Smooth muscle cell (in vitro differentiated cells): ENCODE data around the gene ASPSCR1. TPM values are rescaled to one million over a fixed set of nuclear protein-coding genes. Genes with fewer than 3 reads are reported as not detected.

Experiments
- DNase-seq: peaks from one replicate; lab custom pipeline; 2025; ENCODE audit not compliant: unreplicated experiment; lab: John Stamatoyannopoulos, UW
- H2AFZ ChIP-seq: fragments of 200-600 bp; sonication (generic); 2 replicates; pipeline ENCODE4 v1.6.0; 2016; ENCODE audit warnings: antibody characterized with exemption, low read depth, mild to moderate bottlenecking
- H3F3A ChIP-seq: fragments of 200-600 bp; sonication (generic); 2 replicates; pipeline ENCODE4 v1.6.0; 2017; ENCODE audit warnings: antibody characterized with exemption, low read depth
- H3K27ac ChIP-seq: fragments of 200-600 bp; sonication (generic); 2 replicates; pipeline ENCODE4 v1.5.1; 2016; ENCODE audit warnings: low read depth, mild to moderate bottlenecking
- H3K27me3 ChIP-seq: fragments of 200-600 bp; sonication (generic); 2 replicates; pipeline ENCODE4 v1.6.1; 2016; ENCODE audit warnings: low read depth, mild to moderate bottlenecking
- H3K36me3 ChIP-seq: fragments of 200-600 bp; sonication (generic); 2 replicates; pipeline ENCODE4 v1.5.1; 2016; ENCODE audit warnings: low read depth
- H3K4me1 ChIP-seq: fragments of 200-600 bp; sonication (generic); 2 replicates; pipeline ENCODE4 v1.5.1; 2016; ENCODE audit warnings: low read depth
- H3K4me2 ChIP-seq: fragments of 200-600 bp; sonication (generic); 2 replicates; pipeline ENCODE4 v1.6.0; 2016; ENCODE audit warnings: mild to moderate bottlenecking
- H3K4me3 ChIP-seq: fragments of 200-600 bp; sonication (generic); 2 replicates; pipeline ENCODE4 v1.5.1; 2016; ENCODE audit warnings: mild to moderate bottlenecking
- H3K79me2 ChIP-seq: fragments of 200-600 bp; sonication (generic); 2 replicates; pipeline ENCODE4 v1.6.0; 2016; ENCODE audit warnings: low read depth, mild to moderate bottlenecking
- H3K9ac ChIP-seq: fragments of 200-600 bp; sonication (generic); 2 replicates; pipeline ENCODE4 v1.6.0; 2016; ENCODE audit warnings: low read depth
- H3K9me3 ChIP-seq: fragments of 200-600 bp; sonication (generic); replicated peaks from 2 replicates; pipeline ENCODE4 v1.5.1; 2016; ENCODE audit warnings: low read depth
- H4K20me1 ChIP-seq: fragments of 200-600 bp; sonication (generic); 2 replicates; pipeline ENCODE4 v1.6.0; 2016; ENCODE audit warnings: low read depth
- WGBS: methylation state at CpG from one replicate; pipeline ENCODE4 v1.1.7; 2016; ENCODE audit warnings: low lambda C conversion rate; 5-methylcytosine and 5-hydroxymethylcytosine counted together
- polyA plus RNA-seq: library from polyadenylated mRNA; unstranded; fragments of >200 nt; fragmentation: Nextera tagmentation; extraction: Ambion mirVana; gene quantifications from 2 replicates; pipeline ENCODE4 v1.2.1, GENCODE V29; 2016
- total RNA-seq: library from RNA; depleted of rRNA; stranded (reverse); fragments of >200 nt; gene quantifications from 2 replicates; pipeline ENCODE4 v1.2.3, GENCODE V29; 2014
- TF ChIP-seq, protein P1 (sequence below): fragments of 200-600 bp; sonication (generic); IDR thresholded peaks from 2 replicates; pipeline ENCODE4 v1.5.1; 2017; ENCODE audit warnings: borderline replicate concordance, mild to moderate bottlenecking, antibody characterized with exemption; ENCODE audit not compliant: insufficient read depth, poor library complexity, severe bottlenecking

ASPSCR1 gene
- total and polyA plus RNA-seq, 2 experiments from 2014 or later, result 28.4 to 44.0 TPM

DNA sequence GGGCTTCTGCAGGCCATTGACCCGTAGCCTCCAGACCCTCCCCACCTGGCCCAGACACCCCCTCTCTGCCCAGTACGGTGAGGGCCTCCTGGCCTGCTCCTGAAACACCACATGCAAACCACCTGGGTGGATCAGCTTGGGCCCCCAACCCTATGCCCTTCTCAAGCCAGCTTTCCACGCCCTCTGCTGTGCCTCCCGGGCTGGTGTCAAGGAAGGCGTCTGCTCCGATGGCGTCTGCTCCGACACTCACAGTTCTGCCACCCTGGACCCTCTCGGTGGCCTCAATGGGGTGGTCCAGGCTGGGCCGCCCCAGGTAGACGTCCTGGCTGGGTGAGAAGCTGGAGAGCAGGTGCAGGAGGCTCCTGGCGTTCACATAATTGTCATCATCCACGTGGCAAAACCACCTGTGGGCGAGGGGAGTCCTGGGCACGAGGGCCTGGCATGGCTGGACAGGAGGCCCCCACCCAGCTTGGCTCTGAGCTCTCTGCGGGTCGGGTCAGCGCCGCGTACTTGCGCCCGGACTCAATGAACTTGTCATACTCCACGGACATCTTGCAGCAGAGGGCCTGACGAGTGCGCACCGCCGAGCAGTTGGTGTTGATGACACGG, 72.8 kb downstream of the ASPSCR1 start:
- Histone ChIP-seq H3K4me2 (peak overlapping the region; percentile 87), H2AFZ (no peak overlapping the region), H3K4me3 (peak overlapping the region; percentile 55), H3F3A (no peaks in the 10 kb centered on the region), H3K36me3 (no peaks in the 10 kb centered on the region), H3K9me3 (no peaks in the 10 kb centered on the region), H3K27ac (no peak overlapping the region), H3K4me1 (peaks cover 16% of the 10 kb centered on the region), H3K27me3 (no peaks in the 10 kb centered on the region), H3K9ac (peak overlapping the region; percentile 68), H3K79me2 (peaks cover 23% of the 10 kb centered on the region), H4K20me1 (peaks cover 7% of the 10 kb centered on the region)
- WGBS, result 95% methylated on average over 28 of the region's 28 CpGs
- DNase-seq, result no peak
- TF ChIP-seq, protein P1, sequence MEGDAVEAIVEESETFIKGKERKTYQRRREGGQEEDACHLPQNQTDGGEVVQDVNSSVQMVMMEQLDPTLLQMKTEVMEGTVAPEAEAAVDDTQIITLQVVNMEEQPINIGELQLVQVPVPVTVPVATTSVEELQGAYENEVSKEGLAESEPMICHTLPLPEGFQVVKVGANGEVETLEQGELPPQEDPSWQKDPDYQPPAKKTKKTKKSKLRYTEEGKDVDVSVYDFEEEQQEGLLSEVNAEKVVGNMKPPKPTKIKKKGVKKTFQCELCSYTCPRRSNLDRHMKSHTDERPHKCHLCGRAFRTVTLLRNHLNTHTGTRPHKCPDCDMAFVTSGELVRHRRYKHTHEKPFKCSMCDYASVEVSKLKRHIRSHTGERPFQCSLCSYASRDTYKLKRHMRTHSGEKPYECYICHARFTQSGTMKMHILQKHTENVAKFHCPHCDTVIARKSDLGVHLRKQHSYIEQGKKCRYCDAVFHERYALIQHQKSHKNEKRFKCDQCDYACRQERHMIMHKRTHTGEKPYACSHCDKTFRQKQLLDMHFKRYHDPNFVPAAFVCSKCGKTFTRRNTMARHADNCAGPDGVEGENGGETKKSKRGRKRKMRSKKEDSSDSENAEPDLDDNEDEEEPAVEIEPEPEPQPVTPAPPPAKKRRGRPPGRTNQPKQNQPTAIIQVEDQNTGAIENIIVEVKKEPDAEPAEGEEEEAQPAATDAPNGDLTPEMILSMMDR, result no peak

DNA sequence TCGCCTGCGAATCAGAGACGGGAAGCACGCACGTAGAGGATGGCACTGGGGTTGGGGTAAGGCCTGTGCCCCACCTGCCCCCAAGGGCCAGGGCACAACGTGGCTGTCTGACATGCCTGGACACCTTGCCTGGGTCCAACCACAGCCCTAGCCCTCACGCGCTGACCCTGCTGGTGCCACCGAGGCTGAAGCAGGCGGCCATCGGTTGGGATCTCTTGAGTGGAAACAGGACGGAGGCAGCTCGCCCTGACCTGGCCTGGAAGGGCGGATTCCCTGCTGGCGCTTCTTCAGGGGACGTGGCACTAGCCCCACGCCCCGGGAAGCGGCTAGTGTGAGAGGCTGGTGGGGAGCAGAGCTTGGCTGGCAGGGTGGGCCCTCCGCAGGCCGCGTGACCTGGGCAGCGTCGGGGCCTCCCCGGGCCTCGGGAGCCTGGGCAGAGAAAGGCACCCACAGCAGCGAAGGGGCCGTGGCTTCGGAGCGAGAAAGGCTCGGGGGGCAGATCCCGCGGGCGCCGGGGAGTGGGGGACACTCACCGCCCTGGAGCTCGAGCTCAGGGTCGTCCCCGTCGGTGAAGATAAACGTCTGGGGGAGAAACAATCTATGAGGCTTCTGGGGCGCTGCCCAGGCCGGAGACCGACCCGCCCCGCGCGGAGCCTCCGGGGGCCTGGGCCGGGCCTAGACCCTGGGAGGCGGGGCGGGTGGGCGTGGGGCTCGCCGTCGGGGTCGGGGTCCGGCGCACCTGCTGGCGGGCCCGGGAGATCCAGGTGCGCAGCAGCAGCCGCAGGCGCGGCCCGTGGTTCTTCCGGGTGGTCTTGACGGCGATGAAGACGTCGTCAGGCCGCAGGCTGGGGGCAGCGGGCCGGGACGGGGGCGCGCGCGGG, 73.6 kb downstream of the ASPSCR1 start:
- peaks cover 23% of the 10 kb centered on the region for H3K79me2 ChIP-seq
- H3K9me3 ChIP-seq, result no peaks in the 10 kb centered on the region
- peak overlapping the region; percentile 87 for H3K4me2 ChIP-seq
- H3K27me3 ChIP-seq, result no peaks in the 10 kb centered on the region
- TF ChIP-seq, protein P1, result no peak
- peak overlapping the region; percentile 55 for H3K4me3 ChIP-seq
- no peaks in the 10 kb centered on the region for H3K36me3 ChIP-seq
- H3F3A ChIP-seq, result no peaks in the 10 kb centered on the region
- no peak overlapping the region for H3K27ac ChIP-seq
- no peak for DNase-seq
- peak overlapping the region; percentile 19 for H2AFZ ChIP-seq
- H3K9ac ChIP-seq, result peak overlapping the region; percentile 68
- 36% methylated on average over 30 of the region's 79 CpGs for WGBS
- peaks cover 7% of the 10 kb centered on the region for H4K20me1 ChIP-seq
- peaks cover 16% of the 10 kb centered on the region for H3K4me1 ChIP-seq

DNA sequence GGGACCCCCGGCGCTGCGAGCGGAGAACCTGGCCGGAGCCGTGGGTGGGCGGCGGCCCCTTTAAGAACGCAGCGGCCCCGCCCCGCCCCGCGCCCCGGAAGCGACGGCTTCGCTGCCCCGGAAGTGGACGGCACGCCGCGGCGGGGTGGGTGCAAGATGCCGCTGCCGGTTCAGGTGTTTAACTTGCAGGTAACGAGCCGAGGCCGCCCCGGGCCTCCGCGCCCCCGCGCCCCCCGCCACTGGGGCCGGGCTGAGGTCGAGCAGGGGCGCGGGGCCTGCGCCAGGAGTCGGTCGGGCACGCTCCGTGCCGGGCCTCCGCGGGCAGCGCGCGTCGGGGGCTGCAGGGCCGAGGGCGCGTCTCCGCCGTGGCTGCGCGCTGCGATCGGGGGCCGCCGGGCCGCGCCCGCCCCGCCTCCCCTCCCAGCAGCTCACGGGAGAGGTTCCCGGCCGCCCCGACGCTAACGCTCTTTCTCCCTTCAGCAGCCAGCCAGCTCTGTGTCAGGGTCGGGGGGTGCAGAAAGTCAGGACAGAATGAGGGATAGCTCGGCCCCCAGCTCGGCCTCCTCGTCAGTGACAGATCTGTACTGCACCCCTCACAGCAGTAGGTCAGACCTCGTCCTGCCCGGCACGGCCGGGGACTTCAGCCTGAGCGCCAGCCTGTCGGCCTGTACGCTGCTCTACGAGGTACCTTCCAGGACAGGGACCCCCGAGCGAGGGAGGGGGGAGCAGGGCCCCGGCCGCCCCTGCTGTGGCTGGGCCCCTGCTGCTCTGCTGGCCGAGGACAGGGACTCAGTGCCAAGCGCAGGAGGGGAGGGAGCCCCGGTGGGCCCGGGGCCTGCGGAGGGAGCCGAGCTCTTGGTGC, 74.6 kb downstream of the ASPSCR1 start, which contains the start of the genes GPS1 and RFNG:
GPS1 (plus strand) TSS at position 123 of the 862 bp plus-strand sequence; CDS start at position 157, 34 bp downstream.
RFNG (minus strand) TSS at position 36 of the 862 bp plus-strand sequence. CDS start 45 bp downstream, outside the sequence.
- Histone ChIP-seq H3K4me2 (peak within 1 kb of the TSS; percentile 91), H3F3A (no peaks in the 10 kb centered on the region), H3K79me2 (peaks cover 23% of the 10 kb centered on the region), H3K36me3 (no peaks in the 10 kb centered on the region), H3K9ac (peak within 1 kb of the TSS; percentile 68), H3K4me1 (peaks cover 16% of the 10 kb centered on the region), H4K20me1 (peaks cover 7% of the 10 kb centered on the region), H3K27me3 (no peaks in the 10 kb centered on the region), H2AFZ (peak within 1 kb of the TSS; percentile 19), H3K27ac (no peak within 1 kb of the TSS), H3K4me3 (peak within 1 kb of the TSS; percentile 55), H3K9me3 (no peaks in the 10 kb centered on the region)
- TF ChIP-seq, protein P1, result no peak
- WGBS, result 2% methylated on average over 60 of the region's 94 CpGs
- no peak for DNase-seq
